Coronary artery (tissue), 2 donors: ENCODE data around the gene TBC1D9.

ENCODE experiments used
- DNase-seq: peaks from one replicate; pipeline ENCODE4 v3.0.0-alpha.2; 2017; ENCODE audit warnings: low spot score
- H3K27ac ChIP-seq, 2 donors: fragments of 200-600 bp; sonication (generic); one replicate each; pipeline ENCODE4 v1.5.1; 2016 to 2019
- H3K4me3 ChIP-seq: fragments of 200-600 bp; sonication (generic); 2 replicates; pipeline ENCODE4 v1.5.1; 2016; ENCODE audit warnings: mild to moderate bottlenecking, moderate library complexity
- TF ChIP-seq, protein P1 (sequence below): fragments of 200-600 bp; sonication (generic); IDR thresholded peaks from one replicate; pipeline ENCODE4 v1.5.1; 2019; ENCODE audit warnings: antibody characterized with exemption

Gene TBC1D9

DNA sequence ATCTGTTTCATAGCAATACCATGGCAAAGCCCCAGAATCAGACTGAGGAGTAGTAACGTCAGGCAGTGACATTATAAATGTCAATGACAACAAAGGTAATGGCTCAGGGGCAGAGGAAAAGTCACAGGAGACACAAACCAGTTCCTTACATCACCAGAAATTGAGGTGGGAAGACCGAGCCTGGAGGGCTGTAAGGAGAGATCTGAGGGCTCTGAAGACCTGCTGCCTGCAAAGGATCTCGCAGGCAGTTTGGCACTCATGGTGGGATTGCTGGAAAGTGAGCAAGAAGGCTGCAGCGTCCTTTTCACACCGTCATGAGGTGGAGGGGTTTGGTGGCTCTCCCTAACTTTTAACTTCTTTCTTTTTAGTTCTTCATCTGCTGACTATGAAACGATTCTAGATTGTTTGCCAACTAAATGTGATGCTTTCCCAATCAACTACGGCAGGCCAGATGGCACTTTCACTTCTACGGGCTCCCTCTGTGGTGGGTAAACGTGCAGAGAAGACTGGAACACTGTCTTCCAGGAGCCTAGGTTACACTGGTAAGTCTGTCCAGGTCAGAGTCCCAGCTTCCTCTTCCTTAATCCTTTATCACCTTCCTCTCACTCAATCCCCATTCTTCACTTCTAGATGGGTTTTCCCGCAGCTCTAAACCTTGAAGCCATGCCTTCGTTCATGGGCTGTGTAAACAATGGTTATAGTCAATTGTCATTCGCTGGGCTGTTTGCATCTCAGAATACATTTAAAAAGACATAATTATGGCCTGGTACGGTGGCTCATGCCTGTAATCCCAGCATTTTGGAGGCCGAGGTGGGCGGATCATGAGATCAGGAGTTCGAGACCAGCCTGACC lies 58.2 kb downstream of the TBC1D9 start:
- TF ChIP-seq, protein P1, sequence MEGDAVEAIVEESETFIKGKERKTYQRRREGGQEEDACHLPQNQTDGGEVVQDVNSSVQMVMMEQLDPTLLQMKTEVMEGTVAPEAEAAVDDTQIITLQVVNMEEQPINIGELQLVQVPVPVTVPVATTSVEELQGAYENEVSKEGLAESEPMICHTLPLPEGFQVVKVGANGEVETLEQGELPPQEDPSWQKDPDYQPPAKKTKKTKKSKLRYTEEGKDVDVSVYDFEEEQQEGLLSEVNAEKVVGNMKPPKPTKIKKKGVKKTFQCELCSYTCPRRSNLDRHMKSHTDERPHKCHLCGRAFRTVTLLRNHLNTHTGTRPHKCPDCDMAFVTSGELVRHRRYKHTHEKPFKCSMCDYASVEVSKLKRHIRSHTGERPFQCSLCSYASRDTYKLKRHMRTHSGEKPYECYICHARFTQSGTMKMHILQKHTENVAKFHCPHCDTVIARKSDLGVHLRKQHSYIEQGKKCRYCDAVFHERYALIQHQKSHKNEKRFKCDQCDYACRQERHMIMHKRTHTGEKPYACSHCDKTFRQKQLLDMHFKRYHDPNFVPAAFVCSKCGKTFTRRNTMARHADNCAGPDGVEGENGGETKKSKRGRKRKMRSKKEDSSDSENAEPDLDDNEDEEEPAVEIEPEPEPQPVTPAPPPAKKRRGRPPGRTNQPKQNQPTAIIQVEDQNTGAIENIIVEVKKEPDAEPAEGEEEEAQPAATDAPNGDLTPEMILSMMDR: no peak
- no peak overlapping the region for H3K4me3 ChIP-seq
- no peak for DNase-seq
- H3K27ac ChIP-seq: no peak overlapping the region

DNA sequence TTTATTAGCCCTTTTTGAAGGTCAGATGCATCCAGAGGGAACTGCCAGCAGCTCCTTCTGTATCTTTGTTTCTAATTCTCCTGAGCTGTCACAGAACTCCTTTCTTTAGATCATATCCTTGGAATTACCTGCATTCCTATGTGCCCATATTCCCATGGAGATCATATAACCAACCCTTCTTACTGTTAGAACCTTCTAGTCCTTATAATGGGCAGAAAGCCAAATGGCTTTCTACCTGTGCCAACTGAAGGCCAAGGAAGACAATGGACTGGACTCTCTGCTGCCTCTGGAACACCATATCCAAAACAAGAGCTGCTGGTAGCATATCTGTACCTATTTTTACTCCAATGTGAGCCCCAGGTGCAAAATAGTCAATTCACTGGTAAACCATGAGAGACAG lies 60.7 kb downstream of the TBC1D9 start:
- no peak for DNase-seq
- no peak overlapping the region for H3K4me3 ChIP-seq

DNA sequence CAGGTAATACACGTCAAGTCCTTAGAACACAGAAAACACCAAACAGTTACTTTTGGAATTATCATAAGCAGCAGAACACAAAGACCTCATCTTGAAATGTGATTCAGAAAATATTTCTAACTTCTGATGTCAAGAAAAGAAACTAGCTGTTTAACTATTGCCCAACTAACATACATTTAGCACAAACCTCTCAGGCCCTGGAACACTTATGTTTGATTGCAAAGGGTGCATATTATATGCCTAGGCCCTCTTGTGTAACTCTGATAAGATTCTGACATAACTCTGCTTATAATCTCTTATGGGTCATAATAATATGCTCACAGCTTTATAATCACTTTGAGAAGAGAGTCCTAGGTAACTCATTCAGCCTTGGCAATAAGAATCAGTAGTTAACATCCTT lies 62.6 kb downstream of the TBC1D9 start:
- TF ChIP-seq, protein P1: no peak
- DNase-seq: no peak
- H3K4me3 ChIP-seq: no peak overlapping the region
- H3K27ac ChIP-seq: no peak overlapping the region

More for the DNA sequence above, 60.7 kb downstream of the TBC1D9 start:
- TF ChIP-seq, protein P1: no peak
- H3K27ac ChIP-seq: no peak overlapping the region

DNA sequence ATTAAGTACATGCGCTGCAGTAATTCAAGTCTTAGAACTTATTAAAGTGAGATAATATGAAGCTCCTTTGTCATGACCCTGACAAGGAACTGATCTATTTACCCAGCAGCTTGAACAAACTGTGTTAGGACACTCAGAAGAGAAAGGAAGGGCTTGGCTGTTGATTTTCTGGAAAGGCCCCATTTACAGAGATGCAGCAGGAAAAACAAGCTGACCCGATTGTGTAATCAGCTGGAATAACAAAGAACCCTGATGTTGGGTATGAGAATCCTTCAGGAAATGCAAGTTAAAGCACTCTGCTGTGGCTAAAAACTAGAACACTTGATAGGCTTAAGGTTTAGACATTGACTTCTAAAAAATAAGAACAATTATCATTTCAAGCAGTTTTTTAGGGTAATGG lies 64.8 kb downstream of the TBC1D9 start:
- no peak overlapping the region for H3K27ac ChIP-seq
- DNase-seq: no peak
- TF ChIP-seq, protein P1: no peak
- H3K4me3 ChIP-seq: no peak overlapping the region

DNA sequence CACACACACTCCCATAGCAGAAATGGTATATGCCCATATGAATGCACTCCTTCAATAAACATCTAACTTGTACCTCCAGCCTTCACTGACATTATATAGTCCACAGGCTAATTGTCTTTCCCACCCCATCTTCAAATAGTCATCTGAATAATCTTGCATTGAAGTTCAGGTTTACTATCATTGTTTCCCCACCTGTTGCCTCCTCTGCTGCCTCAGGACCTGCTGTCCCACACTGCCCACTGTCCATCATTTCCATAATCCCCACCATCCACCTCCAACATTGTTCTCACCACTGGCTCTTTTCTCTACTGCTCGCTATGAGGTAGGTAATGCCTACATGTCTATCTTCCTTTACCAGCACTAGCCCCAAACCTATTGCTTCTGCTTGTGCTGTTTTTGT lies 66.1 kb downstream of the TBC1D9 start:
- no peak for DNase-seq
- TF ChIP-seq, protein P1: no peak
- Histone ChIP-seq H3K27ac (no peak overlapping the region), H3K4me3 (no peak overlapping the region)

DNA sequence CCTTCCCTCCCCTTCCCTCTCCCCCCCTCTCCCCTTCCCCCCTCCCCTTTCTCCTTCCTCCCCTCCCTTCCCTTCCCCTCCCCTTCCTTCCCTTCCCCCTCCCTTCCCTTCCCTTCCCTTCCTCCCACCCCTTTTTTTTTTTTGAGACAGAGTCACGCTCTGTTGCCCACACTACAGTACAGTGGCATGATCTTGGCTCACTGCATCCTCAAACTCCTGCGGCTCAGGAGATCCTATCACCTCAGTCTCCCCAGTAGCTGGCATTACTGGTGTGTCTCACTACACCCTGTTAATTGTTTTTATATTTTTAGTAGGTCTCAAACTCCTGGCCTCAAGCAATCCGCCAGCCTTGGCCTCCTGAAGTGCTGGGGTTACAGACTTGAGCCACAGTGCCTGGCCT lies 66.6 kb downstream of the TBC1D9 start:
- Histone ChIP-seq H3K27ac (no peak overlapping the region), H3K4me3 (no peak overlapping the region)
- no peak for DNase-seq
- TF ChIP-seq, protein P1: no peak
